Lower leg skin (tissue), 4 donors: Measurements from ENCODE around the gene MGAT4D. TPM values are rescaled to one million over a fixed set of nuclear protein-coding genes. Genes with fewer than 3 reads are reported as not detected.

ENCODE experiments used
- DNase-seq, 2 donors: peaks; one replicate each; pipeline ENCODE4 v3.0.0-alpha.2; 2019; ENCODE audit warnings: low spot score in 2 of 2
- H3K4me3 ChIP-seq: fragments of 200-600 bp; sonication (generic); 2 replicates; pipeline ENCODE4 v1.5.1; 2017; ENCODE audit warnings: mild to moderate bottlenecking, low read depth; ENCODE audit not compliant: poor library complexity, severe bottlenecking
- CTCF ChIP-seq, 3 donors: fragments of 450-650 bp; IDR thresholded peaks; one replicate each; pipeline ENCODE4 v1.5.1; 2016; ENCODE audit warnings: antibody characterized with exemption in 3 of 3, mild to moderate bottlenecking in 3 of 3, moderate library complexity in 2 of 3
- POLR2A ChIP-seq, 2 donors: fragments of 450-650 bp; IDR thresholded peaks; one replicate each; pipeline ENCODE4 v1.6.1; 2016 to 2017; ENCODE audit warnings: antibody characterized with exemption in 2 of 2, mild to moderate bottlenecking in 1 of 2, moderate library complexity in 1 of 2
- WGBS, 2 donors: methylation state at CpG; one replicate each; pipeline ENCODE4 v1.1.5; 2018; 5-methylcytosine and 5-hydroxymethylcytosine counted together
- intact Hi-C: fragments of 100-400 bp; cut with DNase I; formaldehyde crosslinking; loops from one replicate; pipeline ENCODE4 v1.15.0; 2023; ENCODE audit warnings: low total_unique reads
- total RNA-seq, 4 donors: library from RNA; depleted of rRNA; stranded (reverse); fragments of >200 nt; gene quantifications; one replicate each; pipeline ENCODE4 v1.1.0, GENCODE V29; 2016

Gene MGAT4D
- total RNA-seq, 4 donors from 2014 or later: not detected

- intact Hi-C loops: no loop called here
- 81 to 85% methylated on average over 4 of the region's 4 CpGs for WGBS, 2 donors
- H3K4me3 ChIP-seq: no peak overlapping the region
These were observed 14.6 kb downstream of the MGAT4D start for GRCh38 chr4:140483445-140483844.

GRCh38 chr4:140472156-140472555 lies 25.9 kb downstream of the MGAT4D start:
- DNase-seq: no peak
- TF ChIP-seq POLR2A (IDR thresholded peaks at IDR 0.05) (no peak), CTCF (IDR thresholded peaks at IDR 0.05) (no peak)
- intact Hi-C loops: no loop called here
- no peak overlapping the region for H3K4me3 ChIP-seq
- 27 to 47% methylated on average over 2 of the region's 2 CpGs for WGBS, 2 donors

More at GRCh38 chr4:140483445-140483844, 14.6 kb downstream of the MGAT4D start:
- TF ChIP-seq POLR2A (IDR thresholded peaks at IDR 0.05) (no peak), CTCF (IDR thresholded peaks at IDR 0.05) (no peak)
- DNase-seq: no peak

GRCh38 chr4:140469791-140470733 lies 28.0 kb downstream of the MGAT4D start:
- no peak overlapping the region for H3K4me3 ChIP-seq
- TF ChIP-seq POLR2A (IDR thresholded peaks at IDR 0.05): no peak
- no peak for TF ChIP-seq CTCF (IDR thresholded peaks at IDR 0.05)
- intact Hi-C loops: no loop called here
- WGBS, 2 donors: 55 to 57% methylated on average over 26 to 27 of the region's 27 CpGs
- DNase-seq: no peak

GRCh38 chr4:140466146-140466545 lies 31.9 kb downstream of the MGAT4D start:
- WGBS, 2 donors: 42 to 83% methylated on average over 1 of the region's 1 CpG
- intact Hi-C loops: no loop called here
- DNase-seq: no peak
- H3K4me3 ChIP-seq: no peak overlapping the region
- TF ChIP-seq POLR2A (IDR thresholded peaks at IDR 0.05) (no peak), CTCF (IDR thresholded peaks at IDR 0.05) (no peak)

GRCh38 chr4:140463614-140464013 lies 34.5 kb downstream of the MGAT4D start:
- DNase-seq: no peak
- no peak overlapping the region for H3K4me3 ChIP-seq
- TF ChIP-seq POLR2A (IDR thresholded peaks at IDR 0.05) (no peak), CTCF (IDR thresholded peaks at IDR 0.05) (no peak)
- intact Hi-C loops: no loop called here
- WGBS, 2 donors: 65 to 69% methylated on average over 1 of the region's 1 CpG
